ENCODE measurements around the gene ALK.

Gene ALK

DNA sequence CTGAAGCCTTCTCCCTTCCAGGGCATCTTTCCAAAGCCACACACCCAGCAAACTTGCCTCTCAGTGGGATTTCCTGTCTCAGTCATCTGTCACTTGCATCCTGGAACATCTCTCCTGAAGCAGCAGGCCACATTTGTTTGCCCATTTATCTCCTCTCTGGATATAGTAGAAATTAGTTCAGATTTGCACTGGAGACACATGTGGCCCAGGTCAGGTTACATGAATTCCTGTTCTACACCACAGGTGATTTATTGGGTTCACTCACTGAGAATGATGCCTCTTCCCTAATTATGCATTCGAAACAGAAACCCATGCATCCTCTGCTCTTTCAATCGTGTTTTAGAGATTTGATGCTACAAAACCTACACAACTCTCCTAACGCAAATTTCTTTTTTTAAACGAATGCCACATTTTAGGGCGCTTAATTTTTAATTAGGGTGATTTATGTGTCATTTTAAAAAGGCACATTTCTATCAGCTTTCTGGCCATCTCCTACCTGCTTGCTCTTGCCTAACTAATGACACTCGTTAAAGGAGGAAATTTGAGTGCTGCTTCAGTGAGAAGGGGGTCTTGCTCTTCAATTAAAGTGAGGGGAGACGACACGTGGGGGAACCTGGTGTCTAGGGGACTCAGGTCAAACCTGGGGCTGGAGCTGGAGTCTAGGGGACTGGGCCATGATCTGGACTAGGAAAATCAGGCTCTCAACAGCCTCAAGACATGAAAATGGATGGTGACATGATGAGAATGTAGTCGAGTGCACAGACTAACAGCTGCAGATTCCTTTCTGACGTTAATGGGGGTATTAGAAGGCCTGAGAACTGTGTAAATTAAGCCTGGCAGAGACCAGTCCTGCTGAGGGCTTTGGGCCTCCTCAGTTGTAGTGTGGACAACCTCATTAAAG lies 584.8 kb downstream of the ALK start:
- DNase-seq (ENCODE audit: low read depth): no peak

DNA sequence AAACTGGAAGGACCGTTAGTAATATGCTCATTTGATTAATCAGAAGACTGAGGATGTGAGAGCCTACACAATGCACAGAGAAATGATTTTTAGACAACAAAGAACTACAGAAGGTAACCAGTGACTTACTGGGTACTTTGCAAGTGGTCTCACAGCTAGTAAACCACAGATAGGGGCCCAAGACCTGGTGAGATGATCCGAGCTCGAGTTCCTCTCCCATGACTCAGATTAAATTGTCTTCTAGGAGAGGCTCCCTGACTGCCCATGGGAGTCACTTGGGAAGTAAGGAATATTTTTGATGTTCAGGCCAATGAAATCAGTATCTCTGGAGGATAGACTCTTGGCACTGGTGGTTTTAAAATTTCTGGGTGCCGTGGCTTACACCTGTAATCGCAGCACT lies 586.0 kb downstream of the ALK start:
- no peak overlapping the region for H3K4me3 ChIP-seq (ENCODE audit: low read depth, low read length)
- no peak for DNase-seq (ENCODE audit: low read depth)

More for the DNA sequence above, 584.8 kb downstream of the ALK start:
- no peak overlapping the region for H3K4me3 ChIP-seq (ENCODE audit: low read depth, low read length)

DNA sequence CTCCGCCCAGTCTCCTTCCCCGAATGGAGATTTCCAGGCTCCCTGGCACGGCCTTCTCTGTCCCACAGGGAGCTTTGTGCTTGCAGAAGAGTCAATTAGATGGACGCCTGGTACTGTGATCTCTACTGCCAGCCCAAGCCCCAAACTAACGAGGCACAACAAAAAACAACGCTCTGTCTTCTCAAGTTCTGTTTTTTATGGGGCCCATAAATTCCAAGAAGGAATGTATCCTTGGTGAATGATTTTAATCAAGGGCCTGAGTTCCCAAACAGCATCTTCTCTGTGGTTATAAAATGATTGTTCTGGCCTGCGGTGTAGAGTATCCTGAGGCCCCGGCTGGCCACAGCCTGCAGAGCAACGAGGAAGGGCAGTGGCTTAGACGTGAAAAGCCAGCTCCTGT lies 586.7 kb downstream of the ALK start:
- DNase-seq (ENCODE audit: low read depth): no peak
- H3K4me3 ChIP-seq (ENCODE audit: low read depth, low read length): no peak overlapping the region

DNA sequence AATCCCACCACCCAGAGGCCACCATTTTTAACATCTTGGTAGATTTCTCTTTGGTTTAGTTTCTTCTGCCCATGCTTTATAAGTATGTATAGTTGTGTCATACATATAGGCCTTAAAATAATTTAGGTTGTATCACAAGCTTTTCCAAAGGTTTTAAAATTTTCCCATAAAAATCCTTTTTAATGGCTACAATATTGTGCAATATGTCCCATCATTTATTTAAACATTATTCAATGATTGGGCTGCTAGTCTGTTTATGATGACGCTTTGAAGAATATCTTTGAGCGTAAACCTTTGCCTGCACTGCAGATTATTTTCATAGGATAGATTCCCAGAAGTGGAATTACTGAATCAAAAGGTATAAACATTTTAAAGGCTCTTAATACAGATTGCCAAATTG lies 588.8 kb downstream of the ALK start:
- no peak overlapping the region for H3K4me3 ChIP-seq (ENCODE audit: low read depth, low read length)
- no peak for DNase-seq (ENCODE audit: low read depth)

DNA sequence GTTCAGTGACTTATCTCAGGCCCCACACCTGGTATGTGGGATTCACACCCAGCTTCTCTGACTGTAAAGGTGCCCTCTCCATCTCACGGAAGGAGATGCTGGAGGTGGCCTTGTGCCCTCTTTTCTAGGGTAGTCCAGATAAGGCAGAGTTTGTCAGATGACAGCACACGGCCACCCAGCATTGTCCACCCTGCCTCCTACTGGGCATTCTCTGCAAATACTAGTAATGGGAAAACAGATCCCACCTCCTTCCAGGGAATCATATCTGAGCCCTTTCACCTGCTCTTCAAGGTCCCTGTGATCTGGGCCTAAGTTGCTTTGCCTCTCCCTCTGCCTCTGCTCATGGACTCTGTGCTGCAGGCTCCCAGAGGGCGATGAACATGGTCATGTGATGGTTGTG lies 591.5 kb downstream of the ALK start:
- H3K4me3 ChIP-seq (ENCODE audit: low read depth, low read length): no peak overlapping the region
- DNase-seq (ENCODE audit: low read depth): no peak

DNA sequence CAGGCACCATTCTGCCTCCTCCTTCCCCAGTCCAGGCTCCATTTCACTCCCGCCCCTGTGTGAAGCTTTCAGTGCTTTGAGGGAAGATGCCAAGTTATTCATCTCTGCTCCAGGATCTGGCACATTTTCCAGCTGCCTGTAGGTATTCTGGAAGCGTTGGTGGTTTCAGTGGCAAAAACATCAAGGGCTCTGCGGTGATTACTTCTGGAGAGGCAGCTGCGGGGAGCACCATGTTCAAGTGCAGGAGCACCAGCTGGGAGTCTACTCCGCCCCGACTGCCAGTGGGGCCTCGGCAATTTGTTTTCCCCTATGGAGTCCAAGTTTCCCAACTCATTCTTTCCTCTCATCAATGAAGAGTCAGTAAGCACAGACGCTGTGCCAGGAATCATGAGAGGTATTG lies 594.5 kb downstream of the ALK start:
- no peak for DNase-seq (ENCODE audit: low read depth)
- no peak overlapping the region for H3K4me3 ChIP-seq (ENCODE audit: low read depth, low read length)

DNA sequence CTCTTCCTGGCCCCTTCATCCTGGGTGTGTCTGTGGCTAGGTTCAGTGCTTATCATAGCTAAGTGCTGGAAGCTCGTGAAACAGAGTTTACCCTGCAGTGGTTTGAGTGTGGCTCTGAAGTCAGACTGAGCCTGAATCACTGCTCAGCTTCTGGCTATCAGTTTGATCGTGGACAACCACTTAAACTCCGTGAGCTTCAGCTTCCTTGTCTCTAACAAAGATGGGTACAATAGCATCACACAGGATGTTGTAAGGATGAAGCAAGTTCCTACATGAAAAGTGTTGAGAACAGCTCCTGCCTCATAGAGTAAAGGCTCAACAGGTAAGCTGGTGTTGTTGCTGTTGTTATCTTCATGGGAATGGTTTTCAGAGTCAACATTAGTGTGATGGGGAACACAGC lies 595.8 kb downstream of the ALK start:
- no peak for DNase-seq (ENCODE audit: low read depth)

DNA sequence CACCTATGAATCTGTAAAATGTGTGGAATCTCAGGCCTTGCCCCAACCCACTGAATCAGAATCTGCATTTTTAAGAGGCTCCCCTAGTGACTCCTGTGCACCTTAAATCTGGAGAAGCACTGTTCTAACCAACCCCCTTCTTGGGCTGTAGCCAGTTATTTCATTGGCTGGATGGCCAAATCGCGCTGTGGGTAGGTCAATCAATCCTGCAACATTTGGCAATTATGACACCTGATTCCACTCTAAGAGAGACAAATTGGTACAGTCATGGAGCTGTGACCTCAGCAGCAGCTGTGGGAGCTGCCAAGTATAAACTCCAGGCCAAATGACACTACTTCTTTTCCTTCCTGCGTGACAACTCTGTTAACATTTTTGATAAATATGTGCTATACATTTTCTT lies 597.4 kb downstream of the ALK start:
- H3K4me3 ChIP-seq (ENCODE audit: low read depth, low read length): no peak overlapping the region
- DNase-seq (ENCODE audit: low read depth): no peak

More for the DNA sequence above, 595.8 kb downstream of the ALK start:
- H3K4me3 ChIP-seq (ENCODE audit: low read depth, low read length): no peak overlapping the region

DNA sequence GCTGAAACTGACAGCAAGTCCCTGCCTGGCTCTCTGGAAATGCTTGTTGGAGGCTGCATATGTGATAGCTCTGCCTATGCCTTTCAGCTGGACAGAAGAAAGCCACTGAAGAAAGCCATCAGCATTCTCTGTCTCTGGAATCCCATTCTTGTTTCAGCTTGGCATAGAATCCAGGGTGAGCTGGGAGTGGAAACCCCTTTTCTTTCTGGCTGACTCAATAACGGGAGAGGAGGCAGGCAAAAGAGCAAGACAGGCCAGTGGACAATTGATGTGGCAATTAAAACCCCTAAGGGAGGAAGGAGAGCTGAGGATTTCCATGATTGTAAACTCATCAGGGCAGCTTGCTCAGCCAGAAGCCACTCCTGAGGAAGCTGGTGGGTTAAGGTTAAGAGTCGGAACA lies 598.1 kb downstream of the ALK start:
- DNase-seq (ENCODE audit: low read depth): no peak
- no peak overlapping the region for H3K4me3 ChIP-seq (ENCODE audit: low read depth, low read length)

DNA sequence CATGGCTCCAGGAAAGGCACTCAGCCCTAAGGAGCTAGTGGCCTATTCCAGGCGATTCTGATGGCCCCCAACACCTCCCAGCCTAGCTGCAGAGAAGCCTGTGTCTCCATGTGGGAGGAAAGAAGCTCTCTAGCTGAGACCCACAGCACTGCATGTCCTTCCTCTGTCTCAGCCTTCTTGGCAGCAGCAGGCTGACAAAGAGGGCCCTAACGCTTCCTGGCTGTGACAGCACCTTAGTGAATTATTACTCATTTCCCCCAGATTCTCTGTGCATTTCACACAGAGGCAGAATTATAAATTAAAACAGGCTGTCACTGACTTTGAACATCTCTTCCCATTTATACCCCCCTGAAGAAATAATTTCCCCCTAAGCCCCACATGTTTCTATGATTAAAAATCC lies 599.4 kb downstream of the ALK start:
- DNase-seq (ENCODE audit: low read depth): no peak
- H3K4me3 ChIP-seq (ENCODE audit: low read depth, low read length): no peak overlapping the region

DNA sequence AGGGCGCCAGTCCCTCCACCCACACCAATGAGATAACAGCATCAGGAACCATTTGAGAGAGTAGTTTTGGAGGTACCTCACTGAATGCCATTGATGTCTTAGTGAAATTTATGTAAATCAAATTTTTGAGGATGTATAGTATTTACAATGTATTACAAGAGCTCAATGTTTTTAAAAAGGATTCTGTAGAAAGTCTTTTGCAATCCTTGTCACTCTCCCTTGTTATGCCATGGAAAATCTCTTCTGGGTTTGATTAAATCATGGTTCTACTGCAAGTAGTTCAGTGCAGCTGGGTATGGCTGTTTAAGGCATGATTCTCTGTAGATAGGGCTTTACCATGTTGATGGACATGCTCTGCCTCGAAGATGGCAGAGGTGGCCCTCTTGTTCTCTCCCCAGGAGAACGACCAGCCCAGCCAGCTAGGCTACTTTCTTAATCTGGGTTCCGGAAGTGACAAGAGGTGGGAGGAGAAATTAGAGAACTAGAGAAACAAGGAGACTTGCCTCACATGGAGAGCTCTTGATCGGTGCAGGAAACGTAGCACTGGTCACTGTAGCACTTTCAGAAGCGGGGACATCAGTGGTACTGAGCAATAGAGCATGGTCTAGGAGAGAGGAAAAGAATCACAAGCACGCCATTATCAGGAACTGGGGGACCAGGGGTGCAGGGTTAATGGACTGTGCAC lies 603.4 kb downstream of the ALK start:
- no peak for DNase-seq (ENCODE audit: low read depth)
- no peak overlapping the region for H3K4me3 ChIP-seq (ENCODE audit: low read depth, low read length)

DNA sequence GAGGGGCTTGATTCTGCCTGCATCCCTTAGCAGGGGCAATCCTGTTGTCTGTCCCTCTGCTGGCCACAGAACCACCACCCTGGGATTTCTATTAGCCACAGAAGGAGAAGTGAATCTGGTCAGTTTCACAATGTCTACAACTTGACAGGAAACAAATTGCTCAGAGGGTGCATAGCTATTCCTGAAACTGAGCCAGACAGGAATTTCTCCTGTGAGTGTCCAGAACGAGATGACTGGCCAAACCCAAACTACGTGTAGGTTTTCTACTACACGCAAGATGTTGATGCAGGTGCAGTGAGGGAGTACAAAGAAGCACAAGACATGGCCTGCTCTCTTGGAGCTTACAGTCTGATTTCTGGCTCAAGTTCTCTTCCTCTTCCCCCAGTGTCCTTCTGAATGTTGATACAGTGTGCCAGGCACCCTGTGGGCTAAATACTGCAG lies 604.3 kb downstream of the ALK start:
- no peak for DNase-seq (ENCODE audit: low read depth)
- no peak overlapping the region for H3K4me3 ChIP-seq (ENCODE audit: low read depth, low read length)

DNA sequence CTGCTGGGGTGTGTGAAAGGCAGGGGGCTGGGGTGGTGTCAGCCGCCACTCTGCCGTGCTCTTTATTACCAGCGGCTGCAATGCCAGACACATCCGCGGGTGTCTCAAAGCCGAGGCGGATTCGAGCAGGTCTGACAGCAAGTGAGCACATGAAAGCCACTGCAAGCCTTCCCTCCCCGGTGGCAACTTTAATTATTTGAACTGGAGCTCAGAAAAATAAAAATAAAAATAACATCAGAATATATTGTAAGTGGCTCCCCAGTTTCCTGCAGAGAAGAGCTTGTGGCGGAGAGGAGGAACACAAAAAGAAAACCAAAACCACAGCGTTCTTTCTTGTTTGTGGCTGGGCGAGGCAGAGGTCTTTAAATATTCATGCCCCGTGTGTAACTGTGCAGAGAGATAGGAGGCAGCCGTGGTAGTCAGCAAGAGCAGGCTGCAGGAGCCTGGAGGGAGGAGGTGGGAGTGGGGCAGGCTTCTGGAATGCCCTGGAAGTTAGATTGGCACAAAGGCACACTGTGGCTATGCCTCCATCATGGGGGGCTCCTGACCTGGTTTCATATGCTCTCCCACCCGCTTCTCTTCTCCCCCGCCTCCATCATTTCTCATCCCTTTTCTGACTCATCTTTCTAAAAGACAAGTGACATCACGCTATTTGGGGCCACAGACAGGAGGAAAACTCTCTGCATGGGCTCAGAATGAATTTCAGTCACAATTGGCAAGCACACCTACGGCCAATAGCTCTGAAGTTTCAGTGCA lies 606.4 kb downstream of the ALK start:
- DNase-seq (ENCODE audit: low read depth): no peak
- no peak overlapping the region for H3K4me3 ChIP-seq (ENCODE audit: low read depth, low read length)

DNA sequence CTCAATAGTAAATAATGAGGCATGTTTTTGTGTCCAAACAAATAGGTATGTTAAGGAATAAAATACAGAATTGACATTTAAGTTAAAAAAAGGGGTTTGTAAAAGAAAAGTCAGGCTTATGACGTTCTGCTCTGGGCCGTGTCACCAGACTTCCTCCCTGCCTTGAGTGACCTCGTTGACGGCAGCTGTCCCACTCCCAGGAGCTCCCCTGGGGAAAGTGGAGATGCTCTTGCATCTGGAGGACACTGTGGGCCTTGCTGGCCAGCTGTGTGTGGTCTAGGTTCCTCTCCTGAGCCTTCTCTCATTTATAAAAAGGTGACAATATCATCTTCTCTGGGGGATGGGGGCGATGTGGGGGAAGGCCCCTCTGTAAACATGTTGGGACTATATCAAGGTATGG lies 609.9 kb downstream of the ALK start:
- DNase-seq (ENCODE audit: low read depth): no peak
- H3K4me3 ChIP-seq (ENCODE audit: low read depth, low read length): no peak overlapping the region

DNA sequence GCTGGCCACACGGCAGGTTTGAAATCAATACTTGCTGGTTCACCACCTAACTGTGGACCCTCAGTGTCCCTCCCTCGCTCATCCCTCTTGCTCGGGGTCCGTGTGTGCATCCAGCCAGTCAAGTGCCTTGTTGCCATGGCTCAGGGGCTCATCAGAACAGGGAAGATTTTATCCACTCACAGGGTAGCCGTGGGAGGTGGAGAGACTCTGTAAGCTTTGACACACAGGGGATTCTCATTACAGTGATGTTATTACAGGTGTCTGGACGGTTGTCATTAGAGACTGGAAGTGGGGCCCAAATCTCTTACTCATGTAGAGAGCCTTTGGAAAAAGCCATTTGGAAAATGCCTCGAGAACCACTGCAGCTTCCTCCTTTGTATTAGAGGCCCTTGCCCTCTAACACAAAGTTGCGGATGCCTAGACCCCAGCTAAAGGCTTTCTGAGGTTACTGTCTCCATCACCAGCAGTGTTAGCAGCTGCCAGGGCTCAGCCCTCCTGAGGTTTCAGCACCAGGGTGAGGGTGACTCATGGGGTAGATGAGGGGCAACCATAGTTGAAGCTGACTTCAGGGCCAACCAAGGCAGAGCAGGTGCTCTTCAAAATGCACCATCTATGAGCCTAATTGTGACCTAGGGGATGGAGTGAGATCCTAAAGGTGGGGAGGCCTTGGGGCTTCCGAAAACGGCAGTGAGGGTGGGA lies 610.6 kb downstream of the ALK start:
- no peak overlapping the region for H3K4me3 ChIP-seq (ENCODE audit: low read depth, low read length)
- DNase-seq (ENCODE audit: low read depth): no peak

DNA sequence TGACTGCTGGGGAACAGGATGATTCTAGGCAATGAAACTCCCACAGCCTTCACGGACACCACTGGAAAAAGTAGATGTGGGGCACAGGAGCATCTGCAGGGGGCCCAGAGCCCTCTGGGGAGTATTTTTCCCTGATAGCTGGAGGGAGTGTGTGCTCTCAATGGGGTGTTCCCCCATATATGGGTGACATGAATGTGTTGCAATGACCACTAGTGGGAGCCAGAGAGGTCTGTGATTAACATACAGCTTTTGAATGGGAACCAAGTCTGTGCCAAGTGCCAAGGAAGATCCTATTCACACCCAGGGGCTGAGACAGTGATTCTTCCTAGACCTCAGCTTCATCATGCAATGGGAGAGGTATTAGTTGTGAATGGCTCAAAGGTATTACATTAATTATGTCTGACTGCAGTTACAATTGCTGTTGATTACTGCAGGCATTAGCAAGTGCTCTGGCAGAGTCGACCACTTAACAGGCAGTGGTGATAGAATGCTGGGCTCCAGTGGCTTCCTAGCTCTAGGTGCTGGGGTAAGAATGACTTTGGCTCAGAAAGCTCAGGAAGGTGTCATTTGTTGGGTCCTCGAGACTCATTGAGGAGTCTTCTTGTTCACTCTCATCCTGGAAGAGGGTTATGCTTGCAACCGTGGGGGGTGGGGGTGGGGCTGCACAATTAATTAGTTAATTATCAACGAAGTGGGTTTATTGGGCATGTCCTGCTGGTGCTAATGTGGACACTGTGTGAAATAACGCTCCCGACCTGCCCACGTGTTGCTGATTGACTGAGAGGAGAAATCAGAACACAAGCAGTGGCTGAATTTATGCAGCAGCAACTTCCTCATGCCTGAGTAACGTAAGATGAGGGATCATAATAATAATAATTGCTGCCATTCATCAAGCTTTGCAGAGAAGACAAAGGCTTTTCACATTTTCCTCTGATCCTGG lies 612.0 kb downstream of the ALK start:
- DNase-seq (ENCODE audit: low read depth): no peak

DNA sequence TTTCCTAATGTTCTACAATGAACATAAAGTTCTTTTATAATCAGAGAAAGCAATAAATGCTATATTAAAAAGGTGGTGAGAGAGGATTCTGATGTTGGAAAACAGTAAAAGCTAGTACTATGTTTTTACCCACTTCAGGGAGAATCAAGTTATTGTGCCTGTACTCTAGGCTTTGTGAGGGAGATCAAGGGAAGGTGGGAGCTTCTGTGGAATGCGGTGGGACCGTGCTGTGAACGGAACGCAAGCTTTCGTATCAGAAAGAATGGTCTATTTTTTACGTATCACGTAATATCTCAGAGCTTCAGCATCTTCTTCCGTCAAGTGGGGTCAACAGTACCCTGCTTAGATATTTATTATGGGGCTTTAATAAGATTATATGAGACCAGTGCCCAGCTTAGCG lies 613.0 kb downstream of the ALK start:
- DNase-seq (ENCODE audit: low read depth): no peak
- H3K4me3 ChIP-seq (ENCODE audit: low read depth, low read length): no peak overlapping the region

More for the DNA sequence above, 612.0 kb downstream of the ALK start:
- no peak overlapping the region for H3K4me3 ChIP-seq (ENCODE audit: low read depth, low read length)

DNA sequence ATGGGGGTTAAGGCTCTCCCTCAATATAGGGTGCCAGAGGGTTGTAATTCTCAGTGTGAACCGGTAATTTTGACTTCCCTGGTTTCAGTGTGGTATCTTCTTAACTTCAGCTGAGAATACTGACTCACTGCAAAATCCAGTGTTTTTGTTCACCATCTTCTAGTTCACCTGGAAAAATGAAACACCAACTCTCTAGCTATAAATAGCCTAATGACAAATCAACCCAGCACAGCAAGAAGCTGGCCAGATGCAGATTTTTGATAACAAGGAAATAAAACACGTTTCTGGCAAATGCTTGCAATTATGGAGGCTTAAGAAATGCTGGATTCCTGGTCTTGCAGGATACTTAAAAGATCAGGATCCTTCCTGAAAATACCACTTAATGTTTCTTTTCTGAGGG lies 613.9 kb downstream of the ALK start:
- H3K4me3 ChIP-seq (ENCODE audit: low read depth, low read length): no peak overlapping the region
- DNase-seq (ENCODE audit: low read depth): no peak

DNA sequence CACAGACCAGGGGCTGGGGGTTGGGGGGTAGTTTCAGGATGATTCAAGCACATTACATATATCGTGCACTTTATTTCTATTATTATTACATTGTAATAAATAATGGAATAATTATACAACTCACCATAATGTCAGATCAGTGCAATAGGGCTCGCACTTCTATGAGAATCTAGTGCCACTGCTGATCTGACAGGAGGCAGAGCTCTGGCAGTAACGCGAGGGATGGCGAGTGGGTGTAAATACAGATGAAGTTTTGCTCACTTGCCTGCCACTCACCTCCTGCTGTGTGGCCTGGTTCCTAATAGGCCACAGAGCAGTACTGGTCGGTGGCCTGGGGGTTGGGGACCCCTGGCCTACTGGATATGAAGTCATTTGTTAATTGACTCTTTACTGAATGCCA lies 615.6 kb downstream of the ALK start:
- no peak overlapping the region for H3K4me3 ChIP-seq (ENCODE audit: low read depth, low read length)
- no peak for DNase-seq (ENCODE audit: low read depth)
